GM23248 (cell line): Measurements from ENCODE around the gene CXCR3.

Experiments used
- EZH2 ChIP-seq: fragments of 200-600 bp; sonication (generic); IDR thresholded peaks from 2 replicates; pipeline ENCODE4 v1.6.1; 2018; ENCODE audit warnings: antibody characterized with exemption, mild to moderate bottlenecking; ENCODE audit not compliant: insufficient read depth, poor library complexity, severe bottlenecking
- EZH2phosphoT487 ChIP-seq: fragments of 200-600 bp; sonication (generic); IDR thresholded peaks from 2 replicates; pipeline ENCODE4 v1.6.1; 2018; ENCODE audit warnings: antibody characterized with exemption, moderate library complexity, mild to moderate bottlenecking, low read depth; ENCODE audit not compliant: insufficient read depth

DNA sequence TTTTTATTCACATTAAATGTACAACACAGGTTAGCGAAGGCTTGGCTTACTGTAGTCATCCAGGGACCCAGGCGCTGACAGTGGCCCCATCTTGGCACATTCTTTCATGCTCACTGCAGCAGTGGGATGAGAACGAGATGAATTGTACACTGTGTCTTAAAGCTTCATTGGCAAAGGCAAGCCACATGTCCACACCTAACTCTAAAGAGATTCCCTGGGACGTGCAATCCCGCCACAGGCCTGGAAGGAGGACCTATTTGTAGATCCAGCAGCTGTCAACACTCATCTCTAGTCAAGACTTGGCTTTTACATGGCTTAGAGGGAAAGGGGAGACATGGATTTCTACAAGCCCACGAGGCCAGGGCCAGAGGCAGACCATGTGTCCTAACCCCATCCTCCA, 16.1 kb upstream of the CXCR3 start:
- TF ChIP-seq EZH2, result no peak
- no peak for TF ChIP-seq EZH2phosphoT487
